NCI-H146 treated with DMSO at 0.1 percent for 48 hours (cell line): ENCODE results near the gene HSPG2.
"Not testable (repeated sequence)": the region's sequence is repeated elsewhere in the genome, so short reads cannot be mapped to it uniquely, and the experiment has no call there.

Source experiments
- DNase-seq: peaks from one replicate; lab custom pipeline; 2025; ENCODE audit not compliant: unreplicated experiment; lab: John Stamatoyannopoulos, UW

Gene HSPG2

DNA sequence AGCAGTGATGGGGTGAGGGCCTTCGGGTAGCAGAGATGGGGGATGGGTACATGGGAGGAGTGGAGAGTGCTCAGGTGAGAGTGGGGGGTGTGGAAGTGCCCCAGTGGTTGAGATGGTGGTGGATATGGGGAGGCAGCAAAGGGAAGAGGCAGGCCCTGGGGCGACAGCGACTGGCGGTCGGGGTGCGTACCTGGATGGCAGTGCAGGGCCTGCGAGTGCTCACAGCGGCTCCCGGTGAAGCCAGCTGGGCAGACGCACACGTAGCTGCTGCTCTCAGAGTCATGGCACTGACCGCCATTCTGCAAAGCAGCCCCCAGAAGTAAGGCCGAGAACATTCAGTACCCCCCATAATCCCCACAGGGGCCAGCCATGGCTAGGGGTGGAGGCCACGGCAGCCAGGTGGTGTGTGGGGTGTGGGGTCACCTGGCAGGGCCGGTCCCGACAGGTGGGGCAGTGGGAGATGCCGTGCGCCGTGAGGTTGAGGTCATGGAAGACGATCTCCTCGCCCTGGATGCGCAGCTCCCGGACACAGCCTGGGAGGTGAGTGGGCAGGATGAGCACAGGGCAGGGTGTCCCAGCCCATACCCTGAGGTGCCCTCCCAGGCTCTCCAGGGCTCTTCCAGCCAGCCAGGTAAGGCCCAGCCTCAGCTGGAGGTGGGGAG is 106.2 kb downstream of the HSPG2 start:
- DNase-seq, result no peak

DNA sequence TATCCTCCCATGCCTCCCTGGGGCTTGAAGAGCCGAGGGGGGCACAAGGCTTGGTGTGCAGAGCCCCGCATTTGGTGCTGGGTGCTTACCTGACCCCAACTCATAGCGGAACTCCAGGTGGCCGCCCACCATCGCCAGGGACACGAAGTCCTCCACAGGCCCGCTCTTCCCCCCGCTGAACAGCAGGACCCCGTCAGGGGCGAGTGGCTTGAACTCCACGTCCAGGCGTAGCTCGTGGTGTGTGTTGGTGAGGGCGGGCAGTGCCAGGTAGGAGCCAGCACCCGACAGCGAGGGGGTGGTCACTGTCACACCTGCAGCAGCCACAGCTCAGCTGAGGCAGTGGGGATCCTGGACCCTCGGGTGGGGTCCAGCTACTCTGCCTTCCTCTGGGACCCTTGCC is 107.8 kb downstream of the HSPG2 start:
- no peak for DNase-seq

DNA sequence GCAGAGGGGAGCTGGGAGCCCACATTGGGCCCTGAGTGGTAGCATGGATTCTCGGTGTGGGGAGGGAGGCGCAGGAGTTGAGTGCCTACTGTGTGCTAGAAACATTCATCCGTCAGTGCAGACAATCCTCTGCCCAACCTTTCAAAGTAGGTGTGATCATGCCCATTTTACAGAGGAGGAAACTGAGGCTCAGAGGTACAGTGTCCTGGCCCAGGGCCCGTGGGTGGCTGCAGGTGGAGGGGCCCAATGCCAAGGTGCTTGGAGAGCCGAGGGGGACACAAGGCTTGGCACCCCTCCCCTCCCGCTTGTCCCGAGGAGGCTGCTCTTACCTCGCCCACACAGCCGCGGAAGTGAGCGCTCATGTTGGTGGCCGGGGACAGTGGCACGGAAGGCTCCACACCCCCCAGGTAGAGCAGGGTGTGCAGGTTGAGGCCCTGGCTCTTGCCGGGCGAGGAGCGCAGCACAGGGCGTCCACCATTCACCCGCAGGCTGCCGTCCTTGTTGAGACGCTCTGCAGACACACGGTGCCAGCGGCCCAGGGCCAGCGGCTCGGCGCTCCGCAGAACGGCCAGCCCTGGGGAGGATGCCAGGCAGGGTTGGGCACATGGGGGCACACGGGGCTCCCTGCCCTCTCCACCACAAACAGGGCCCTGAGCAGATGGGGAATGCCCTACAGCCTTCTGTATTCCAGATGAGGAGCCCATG is 108.5 kb downstream of the HSPG2 start:
- DNase-seq, result no peak

DNA sequence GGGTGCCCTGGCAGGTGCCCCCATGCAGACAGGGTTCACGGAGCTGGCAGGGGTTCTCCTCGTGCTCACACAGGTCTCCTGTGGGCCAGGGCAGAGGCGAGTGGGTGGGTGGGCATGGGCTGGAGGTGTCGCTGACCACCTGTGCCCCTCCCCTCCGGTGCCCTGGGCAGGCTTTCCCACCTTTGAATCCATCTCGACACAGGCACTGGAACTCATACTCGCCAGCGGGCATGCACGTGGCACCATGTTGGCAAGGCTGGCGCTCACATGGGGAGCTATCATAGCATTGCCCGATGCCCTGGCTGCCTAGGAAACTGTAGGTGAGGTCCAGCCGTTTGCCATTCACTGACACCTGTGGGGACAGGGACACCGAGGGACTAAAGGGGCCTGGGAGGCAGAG is 109.0 kb downstream of the HSPG2 start:
- no peak for DNase-seq

DNA sequence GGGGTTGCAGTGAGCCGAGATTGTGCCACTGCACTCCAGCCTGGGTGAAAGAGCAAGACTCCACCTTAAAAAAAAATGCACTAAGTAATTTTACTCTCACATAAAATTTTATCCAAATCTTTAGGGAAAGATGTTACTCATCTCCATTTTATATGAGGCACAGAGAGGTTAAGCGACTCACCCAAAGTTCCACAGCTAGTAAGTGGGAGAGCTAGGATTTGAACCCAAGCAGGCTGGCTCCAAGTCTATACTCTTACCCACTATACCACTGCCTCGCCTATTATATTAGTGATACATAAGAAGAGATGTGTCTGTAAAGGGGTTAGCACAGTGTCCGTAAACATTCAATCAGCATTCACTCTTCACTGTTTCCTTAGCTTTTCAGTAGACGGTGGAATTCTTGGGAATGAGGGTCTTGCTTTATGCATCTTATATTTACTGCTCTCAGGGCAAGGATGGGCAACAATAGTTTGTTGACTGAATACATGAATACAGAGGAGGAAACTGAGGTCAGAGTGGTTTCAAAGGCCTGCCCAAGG is 109.9 kb downstream of the HSPG2 start:
- DNase-seq, result no peak

DNA sequence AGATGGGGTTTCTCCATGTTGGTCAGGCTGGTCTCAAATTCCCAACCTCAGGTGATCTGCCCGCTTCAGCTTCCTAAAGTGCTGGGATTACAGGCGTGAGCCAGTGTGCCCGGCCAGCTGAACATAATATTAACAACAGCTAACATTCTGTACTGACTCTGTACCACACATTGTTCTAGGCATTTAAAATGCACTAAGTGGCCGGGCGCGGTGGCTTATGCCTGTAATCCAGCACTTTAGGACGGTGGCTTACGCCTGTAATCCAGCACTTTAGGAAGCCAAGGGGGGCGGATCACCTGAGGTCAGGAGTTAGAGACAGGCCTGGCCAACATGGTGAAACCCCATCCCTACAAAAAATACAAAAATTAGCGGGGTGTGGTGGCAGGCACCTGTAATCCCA is 110.4 kb downstream of the HSPG2 start:
- not testable (repeated sequence) for DNase-seq

DNA sequence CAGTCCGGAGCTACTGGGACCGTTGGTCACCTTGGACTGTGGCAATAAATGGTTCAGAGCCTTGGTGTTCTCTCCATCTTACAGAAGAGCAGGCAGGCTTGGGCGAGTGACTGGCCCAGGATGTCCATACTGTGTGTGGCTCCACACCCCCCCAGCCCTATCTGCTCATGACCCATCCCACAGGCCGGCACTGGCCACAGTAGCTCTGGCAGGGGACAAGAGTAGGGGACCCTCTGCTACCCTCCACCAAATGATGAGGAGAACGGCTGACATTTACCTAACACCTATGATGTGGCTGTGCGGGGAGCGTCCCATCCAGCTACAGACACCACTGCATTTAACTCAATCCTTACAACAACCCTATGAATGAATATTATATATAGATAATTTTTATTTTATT is 111.7 kb downstream of the HSPG2 start:
- no peak for DNase-seq

DNA sequence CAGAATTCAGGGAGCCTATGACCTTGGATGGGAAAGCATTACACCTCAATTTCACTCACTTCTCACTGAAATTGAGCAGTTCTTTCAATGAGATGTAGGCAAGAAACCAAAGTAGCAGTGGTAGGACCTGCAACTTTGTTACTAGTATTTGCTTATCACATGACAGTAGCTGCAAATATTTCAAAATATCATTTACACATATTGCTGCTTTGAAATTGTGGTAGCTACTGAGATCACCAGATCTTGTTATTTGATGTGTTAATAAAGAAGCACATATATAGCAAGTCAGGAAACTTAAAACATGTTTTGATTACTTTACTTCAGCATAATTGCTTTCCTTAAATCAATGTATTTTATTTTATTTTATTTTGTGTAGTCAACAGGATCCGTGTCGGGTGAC is 112.2 kb downstream of the HSPG2 start:
- no peak for DNase-seq

DNA sequence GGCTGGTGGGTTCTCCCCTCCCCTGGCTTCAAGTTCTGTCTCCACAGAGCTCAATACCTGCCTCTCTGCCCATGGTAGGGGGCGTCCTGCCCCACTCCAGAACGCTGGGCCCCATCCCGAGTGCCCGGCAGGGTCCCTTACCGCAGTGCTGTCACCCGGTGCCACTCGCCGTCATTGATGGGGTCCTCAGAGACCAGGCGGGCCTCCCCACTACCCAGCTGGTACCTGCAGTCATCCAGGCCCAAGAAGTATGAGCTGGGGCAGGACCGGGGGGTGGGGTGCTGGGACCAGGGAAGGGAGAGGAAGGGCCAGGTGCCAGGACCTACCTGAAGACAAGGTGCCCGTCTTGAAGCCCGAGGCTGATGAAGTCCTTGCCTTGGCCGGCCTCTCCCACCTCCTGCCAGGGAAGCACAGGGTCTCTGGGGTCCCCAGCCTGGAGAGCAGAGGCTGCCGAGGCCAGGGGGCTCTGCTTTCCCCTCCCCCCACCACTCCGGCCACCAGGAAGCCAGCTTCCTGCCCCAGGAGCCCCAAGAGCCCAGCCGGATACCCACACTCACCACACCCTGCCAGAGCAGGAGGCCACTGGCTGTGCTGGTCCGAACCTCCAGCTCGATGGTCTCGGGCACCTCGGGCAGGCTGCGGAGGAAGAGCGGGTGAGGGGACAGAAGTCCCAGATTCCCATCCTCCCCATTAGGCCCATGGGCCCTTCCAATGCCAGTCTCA is 113.0 kb downstream of the HSPG2 start:
- no peak for DNase-seq

DNA sequence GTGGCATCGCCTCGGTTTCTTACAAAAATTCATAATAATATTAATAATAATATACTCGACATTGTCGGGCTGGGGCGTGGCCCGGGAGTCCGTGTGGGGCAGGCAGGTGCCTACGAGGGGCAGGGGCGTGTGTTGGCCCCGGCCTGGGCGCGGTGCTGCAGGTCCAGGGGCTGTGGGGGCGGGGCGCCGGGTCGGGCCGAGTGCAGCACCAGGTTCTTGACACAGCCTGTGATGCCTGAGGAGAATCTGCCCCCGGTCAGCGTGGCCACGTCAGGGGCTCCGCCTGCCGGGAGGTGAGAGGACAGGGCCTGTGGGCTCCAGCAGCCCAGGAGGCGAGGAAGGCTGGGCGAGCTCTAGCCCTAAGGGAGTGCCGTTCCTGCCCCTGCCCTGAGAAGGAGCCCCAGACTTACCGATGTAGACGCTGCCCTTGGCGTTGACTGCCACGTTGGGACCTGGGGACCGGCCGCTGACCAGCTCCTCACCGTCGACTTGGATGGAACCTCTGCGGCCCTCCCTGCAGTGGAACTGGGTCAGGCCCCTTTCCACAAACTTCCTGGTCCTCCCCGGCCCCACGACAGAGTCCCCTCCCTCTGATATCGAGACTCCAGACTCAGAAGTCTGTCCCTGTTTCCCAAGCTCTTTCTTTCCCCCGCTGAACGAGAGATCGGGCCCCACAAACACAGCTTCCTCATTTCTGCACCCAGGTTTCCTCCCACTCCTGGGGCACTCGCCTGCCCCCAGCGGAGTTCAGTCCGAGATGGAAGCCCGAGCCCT is 113.7 kb downstream of the HSPG2 start:
- DNase-seq, result no peak

DNA sequence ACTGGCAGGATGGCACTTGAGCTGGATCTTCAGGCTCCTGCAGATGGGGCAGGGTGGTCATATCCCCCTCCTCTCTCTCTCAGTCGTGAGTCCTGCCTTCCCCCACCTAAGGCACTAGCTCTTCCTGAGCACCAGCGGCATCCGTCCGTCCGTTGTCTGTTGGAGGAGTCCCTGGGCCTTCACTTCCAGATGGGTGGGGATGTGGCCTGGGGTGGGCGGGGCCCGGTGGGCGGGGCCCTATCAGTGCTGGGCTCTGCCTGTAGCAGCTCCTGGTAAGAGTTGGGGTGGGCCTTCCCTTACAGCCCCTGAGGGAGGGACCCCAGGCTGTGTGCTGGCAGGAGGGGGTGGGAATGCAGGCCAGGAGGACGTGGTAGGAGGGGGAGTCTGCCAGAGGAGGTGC is 114.8 kb downstream of the HSPG2 start:
- DNase-seq, result no peak

DNA sequence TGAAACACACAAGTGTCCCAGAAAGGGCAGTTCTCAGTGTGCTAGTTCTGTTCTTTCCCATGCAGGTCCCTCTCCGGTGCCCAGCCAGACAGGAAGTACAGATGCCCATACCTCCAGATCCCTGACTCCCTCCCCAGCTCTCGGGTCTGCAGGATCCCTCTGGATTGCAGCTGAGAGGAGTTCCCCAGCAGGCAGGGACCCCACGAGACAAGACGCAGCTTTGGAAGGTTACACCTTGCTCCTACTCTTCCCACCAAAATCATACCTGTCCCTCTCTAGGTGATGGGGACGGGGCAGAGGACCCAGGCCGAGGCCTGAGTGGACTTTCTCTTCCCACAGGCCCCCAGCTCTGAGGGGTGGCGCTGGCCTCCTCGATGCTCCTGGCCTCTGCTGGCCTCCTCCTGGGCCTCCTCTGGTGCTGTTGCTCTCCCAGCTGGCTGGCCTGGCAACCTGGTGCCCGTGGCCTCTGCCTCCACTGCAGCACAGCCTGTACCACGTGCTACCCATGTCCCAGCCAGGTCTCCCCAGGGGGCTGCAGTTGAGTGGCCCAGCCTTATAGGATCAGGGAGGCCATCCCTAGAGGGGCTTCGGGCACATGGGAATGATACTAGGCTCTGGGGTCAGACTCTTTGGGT is 115.6 kb downstream of the HSPG2 start:
- DNase-seq, result no peak

DNA sequence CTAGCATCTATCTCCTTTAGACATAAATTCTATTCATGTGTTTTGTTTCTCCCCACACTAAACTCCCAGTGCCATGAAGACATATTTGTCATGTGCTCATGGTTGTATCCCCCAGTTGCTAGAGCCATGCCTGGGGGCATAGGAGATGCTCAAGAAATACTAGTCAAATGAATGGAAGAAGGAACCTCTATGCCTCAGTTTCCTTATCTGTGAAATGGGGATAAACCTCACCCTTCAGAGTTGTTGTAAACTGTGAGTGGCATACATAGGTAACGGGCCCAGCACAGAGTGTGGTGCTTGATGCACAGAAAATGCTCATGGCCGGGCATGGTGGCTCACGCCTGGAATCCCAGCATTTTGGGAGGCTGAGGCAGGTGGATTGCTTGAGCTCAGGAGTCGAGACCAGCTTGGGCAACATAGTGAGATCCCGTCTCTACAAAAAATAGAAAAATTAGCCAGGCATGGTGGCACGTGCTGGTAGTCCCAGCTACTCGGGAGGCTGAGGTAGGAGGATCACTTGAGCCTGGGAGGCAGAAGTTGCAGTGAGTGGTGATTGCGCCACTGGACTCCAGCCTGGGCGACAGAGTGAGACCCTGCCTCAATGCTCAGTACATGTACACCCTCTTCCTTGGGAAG is 116.4 kb downstream of the HSPG2 start:
- DNase-seq, result no peak

DNA sequence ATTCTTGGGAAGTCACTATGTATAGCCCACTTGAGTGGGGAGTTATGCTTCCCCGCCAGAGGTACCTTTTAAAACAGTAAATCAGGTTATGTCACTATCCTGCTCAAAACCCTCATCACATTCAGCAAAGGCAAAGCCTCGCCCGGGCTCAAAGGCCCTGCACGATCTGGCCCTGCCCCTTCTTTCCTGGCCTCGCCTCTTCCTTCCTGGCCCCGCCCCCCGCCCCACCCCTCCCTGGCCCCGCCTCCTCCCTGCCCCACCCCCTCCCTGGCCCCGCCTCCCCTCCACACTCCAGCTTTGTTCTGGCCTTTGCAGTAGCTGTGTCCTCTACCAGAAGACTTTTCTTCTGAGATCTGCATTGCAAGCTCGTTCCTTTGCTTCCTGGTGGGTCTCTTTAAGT is 118.5 kb downstream of the HSPG2 start:
- DNase-seq, result no peak

DNA sequence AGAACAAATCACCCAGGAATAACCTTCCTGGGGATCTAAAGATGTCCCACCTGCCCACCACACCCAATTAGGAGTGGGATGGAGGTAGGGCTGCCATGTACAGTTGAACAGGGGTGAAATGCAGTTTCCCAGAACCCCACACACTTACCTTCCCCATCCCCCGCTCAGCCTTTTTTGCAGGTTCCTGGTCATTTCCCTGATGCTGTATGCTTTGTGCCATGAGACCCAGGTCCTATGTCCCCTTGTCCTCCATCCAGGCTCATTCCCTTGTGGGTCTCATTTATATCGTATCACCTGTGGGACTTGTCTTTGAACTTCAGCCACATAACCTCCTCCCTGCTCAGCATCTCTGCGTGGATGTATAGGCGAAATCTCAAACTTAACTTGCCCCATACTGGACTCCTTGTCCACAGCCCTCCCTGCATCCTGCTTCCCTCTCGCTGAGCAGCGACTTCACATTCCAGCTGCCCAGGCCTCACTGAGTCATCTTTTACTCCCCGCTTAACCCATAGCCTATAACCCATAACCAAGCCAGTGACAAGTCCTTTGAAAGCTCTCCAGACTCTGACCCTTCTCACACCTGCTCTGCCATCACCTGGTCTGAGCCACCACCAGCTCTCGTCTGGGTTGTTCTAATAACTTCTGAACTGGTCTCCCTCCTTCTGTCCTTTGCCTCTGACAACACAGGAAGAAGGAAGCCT is 120.4 kb downstream of the HSPG2 start:
- DNase-seq, result no peak

DNA sequence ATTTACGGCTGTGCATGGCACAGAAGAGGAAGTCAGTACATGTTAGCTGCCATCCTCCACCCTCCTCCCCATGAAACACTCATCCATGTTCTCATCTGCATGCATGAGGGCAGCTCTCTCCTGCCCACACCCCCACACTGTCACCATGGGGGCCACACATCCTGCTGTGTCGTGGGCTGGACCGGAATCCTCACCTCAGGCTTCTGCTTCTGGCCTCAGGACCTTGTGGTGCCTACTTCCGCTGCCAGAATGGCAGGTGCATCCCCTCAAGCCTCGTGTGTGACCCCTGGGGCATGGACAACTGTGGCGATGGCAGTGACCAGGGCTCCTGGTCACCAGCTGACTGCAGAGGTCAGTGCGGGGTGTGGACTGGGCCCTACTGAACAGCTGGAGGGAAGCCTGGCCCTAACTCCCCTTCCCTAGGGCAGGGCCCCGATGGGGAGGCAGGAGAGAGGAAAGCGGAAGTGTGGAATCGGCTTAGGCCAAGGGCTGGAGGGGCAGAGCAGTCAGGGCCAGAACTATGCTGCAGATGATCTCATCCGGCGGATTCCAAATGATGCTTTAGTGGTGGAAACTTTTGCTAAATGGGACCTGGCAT is 121.3 kb downstream of the HSPG2 start:
- no peak for DNase-seq

DNA sequence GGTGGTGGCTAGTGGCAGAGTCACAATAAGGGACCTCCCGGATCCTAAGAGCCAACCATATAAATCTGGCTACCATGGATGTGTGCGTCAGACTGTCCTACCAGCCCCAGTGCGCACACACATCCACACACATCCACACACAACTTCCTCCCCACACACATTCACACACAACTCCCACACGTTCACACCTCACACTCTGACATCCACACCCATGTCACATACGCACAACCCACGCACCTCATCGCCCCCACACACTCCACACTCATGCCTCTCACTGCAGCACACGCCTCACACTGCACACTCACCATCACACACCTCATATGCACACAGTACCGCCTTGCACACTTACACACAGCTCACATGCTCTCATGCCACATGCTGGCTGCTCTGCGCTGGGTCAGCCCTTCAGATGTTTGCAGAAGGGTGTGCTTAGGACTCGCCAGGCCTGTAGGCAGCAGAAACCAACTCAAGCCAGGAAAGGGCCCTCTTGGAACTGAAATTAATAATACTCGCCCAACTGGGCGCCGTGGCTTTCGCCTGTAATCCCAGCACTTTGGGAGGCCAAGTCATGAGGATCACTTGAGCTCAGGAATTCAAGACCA is 122.0 kb downstream of the HSPG2 start:
- DNase-seq, result no peak

DNA sequence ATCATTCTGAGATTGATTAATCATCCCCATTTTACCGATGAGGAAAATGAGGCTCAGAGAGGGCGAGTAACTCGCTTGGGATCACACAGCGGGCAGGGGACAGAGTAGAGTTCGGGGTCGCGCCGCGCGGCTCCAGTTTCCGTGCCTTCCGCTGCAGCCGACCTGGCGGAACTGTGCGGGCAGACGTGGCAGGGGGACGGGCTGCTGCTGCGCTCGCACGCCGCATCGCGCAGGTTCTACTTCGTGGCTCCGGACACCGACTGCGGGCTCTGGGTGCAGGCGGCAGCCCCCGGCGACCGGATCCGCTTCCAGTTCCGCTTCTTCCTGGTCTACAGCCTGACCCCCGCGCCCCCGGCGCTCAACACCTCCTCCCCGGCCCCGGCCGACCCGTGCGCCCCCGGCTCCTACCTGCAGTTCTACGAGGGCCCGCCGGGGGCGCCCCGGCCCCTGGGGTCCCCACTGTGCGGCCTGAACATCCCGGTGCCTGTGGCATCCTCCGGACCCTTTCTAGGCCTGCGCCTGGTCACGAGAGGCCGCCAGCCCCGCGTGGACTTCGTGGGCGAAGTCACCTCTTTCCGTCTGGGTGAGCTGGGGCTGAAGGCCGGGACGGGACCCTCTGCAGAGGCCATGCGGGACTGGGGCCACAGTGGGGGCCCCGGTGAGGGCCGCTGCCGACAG is 122.7 kb downstream of the HSPG2 start:
- no peak for DNase-seq
